Effector memory CD4-positive, alpha-beta T cell (primary cell): ENCODE measurements around the gene HCN3.
A peak's percentile ranks its signal among the peaks of the same experiment; 100 is the strongest.
"Not testable (repeated sequence)": the region's sequence is repeated elsewhere in the genome, so short reads cannot be mapped to it uniquely, and the experiment has no call there.

Experiments
- DNase-seq, 3 donors: peaks; one replicate each; pipeline ENCODE4 v3.0.0-alpha.2; 2020
- H3K27ac ChIP-seq: 2 replicates; pipeline ENCODE4 v1.7.0; 2013; ENCODE audit warnings: mild to moderate bottlenecking, low read length, moderate library complexity; ENCODE audit not compliant: insufficient read depth, poor library complexity, severe bottlenecking
- H3K27me3 ChIP-seq: replicated peaks from 2 replicates; pipeline ENCODE4 v1.7.0; 2013; ENCODE audit warnings: mild to moderate bottlenecking, low read length; ENCODE audit not compliant: insufficient read depth, control insufficient read depth, poor library complexity, severe bottlenecking
- H3K36me3 ChIP-seq: 2 replicates; pipeline ENCODE4 v1.7.0; 2013; ENCODE audit warnings: mild to moderate bottlenecking, low read length, moderate library complexity; ENCODE audit not compliant: control insufficient read depth, insufficient read depth
- H3K4me1 ChIP-seq: 2 replicates; pipeline ENCODE4 v1.7.0; 2013; ENCODE audit warnings: low read length, mild to moderate bottlenecking; ENCODE audit not compliant: control insufficient read depth, insufficient read depth, poor library complexity, severe bottlenecking
- H3K4me3 ChIP-seq: 2 replicates; pipeline ENCODE4 v1.7.0; 2013; ENCODE audit warnings: low read length, low read depth, mild to moderate bottlenecking; ENCODE audit not compliant: insufficient read depth, poor library complexity, severe bottlenecking
- H3K9me3 ChIP-seq: 2 replicates; pipeline ENCODE4 v1.7.0; 2013; ENCODE audit warnings: mild to moderate bottlenecking, low read length, moderate library complexity; ENCODE audit not compliant: control insufficient read depth
- total RNA-seq, 3 donors: gene quantifications; one replicate each; lab custom pipeline; 2026; lab: John Stamatoyannopoulos, UW

HCN3 gene
- 3.1 to 5.2 (median 3.8) reads per million in 3 donors for total RNA-seq

GRCh38 chr1:155277070-155277901, at the start of gene HCN3:
TSS of gene HCN3 (plus strand) at chr1:155277463. CDS start at chr1:155277591, 128 bp downstream.
- Histone ChIP-seq H3K4me3 (peak within 1 kb of the TSS; percentile 68), H3K36me3 (no peaks in the 10 kb centered on the region), H3K9me3 (no peaks in the 10 kb centered on the region), H3K27me3 (no peaks in the 10 kb centered on the region), H3K4me1 (peaks cover 29% of the 10 kb centered on the region), H3K27ac (peak within 1 kb of the TSS; percentile 46)
- peak; percentile 87 to 92 (median 92) for DNase-seq

- Histone ChIP-seq H3K36me3 (no peaks in the 10 kb centered on the region), H3K4me3 (peak overlapping the region; percentile 57), H3K4me1 (peaks cover 9% of the 10 kb centered on the region), H3K27ac (peak overlapping the region; percentile 82), H3K9me3 (no peaks in the 10 kb centered on the region), H3K27me3 (no peaks in the 10 kb centered on the region)
- no peak for DNase-seq
These were observed 49.2 kb upstream of the HCN3 start for GRCh38 chr1:155228096-155228427.

GRCh38 chr1:155231302-155231701, 46.0 kb upstream of the HCN3 start:
- H3K4me1 ChIP-seq: peaks cover 17% of the 10 kb centered on the region
- H3K4me3 ChIP-seq, H3K9me3 ChIP-seq, H3K27ac ChIP-seq, DNase-seq, H3K27me3 ChIP-seq, H3K36me3 ChIP-seq: not testable (repeated sequence)

GRCh38 chr1:155232001-155232978, 45.0 kb upstream of the HCN3 start:
- Histone ChIP-seq H3K4me1 (peaks cover 15% of the 10 kb centered on the region), H3K36me3 (peaks cover 14% of the 10 kb centered on the region)
- not testable (repeated sequence) for H3K9me3 ChIP-seq, H3K4me3 ChIP-seq, H3K27ac ChIP-seq, H3K27me3 ChIP-seq, DNase-seq

GRCh38 chr1:155233502-155233901, 43.8 kb upstream of the HCN3 start:
- not testable (repeated sequence) for H3K27ac ChIP-seq, DNase-seq, H3K4me1 ChIP-seq, H3K9me3 ChIP-seq, H3K27me3 ChIP-seq, H3K4me3 ChIP-seq
- H3K36me3 ChIP-seq: peaks cover 16% of the 10 kb centered on the region

GRCh38 chr1:155235375-155235774, 41.9 kb upstream of the HCN3 start:
- H3K27me3 ChIP-seq, H3K4me3 ChIP-seq, DNase-seq, H3K4me1 ChIP-seq, H3K27ac ChIP-seq, H3K9me3 ChIP-seq: not testable (repeated sequence)
- peaks cover 22% of the 10 kb centered on the region for H3K36me3 ChIP-seq

GRCh38 chr1:155236451-155236850, 40.8 kb upstream of the HCN3 start:
- H3K27me3 ChIP-seq: no peaks in the 10 kb centered on the region
- H3K27ac ChIP-seq: no peak overlapping the region

GRCh38 chr1:155241069-155241679, 36.1 kb upstream of the HCN3 start:
- H3K27ac ChIP-seq: peak overlapping the region; percentile 65
- peak; percentile 41 to 69 (median 46) for DNase-seq
- peaks cover 18% of the 10 kb centered on the region for H3K4me1 ChIP-seq
- peaks cover 19% of the 10 kb centered on the region for H3K36me3 ChIP-seq
- no peaks in the 10 kb centered on the region for H3K9me3 ChIP-seq
- no peaks in the 10 kb centered on the region for H3K27me3 ChIP-seq
- H3K4me3 ChIP-seq: peak overlapping the region; percentile 54

More at GRCh38 chr1:155236451-155236850, 40.8 kb upstream of the HCN3 start:
- DNase-seq: no peak
- Histone ChIP-seq H3K9me3 (no peaks in the 10 kb centered on the region), H3K36me3 (peaks cover 22% of the 10 kb centered on the region), H3K4me3 (no peak overlapping the region), H3K4me1 (peaks cover 10% of the 10 kb centered on the region)

GRCh38 chr1:155241841-155242264, 35.4 kb upstream of the HCN3 start:
- peak overlapping the region; percentile 65 for H3K27ac ChIP-seq
- H3K4me1 ChIP-seq: peaks cover 15% of the 10 kb centered on the region
- H3K36me3 ChIP-seq: peaks cover 12% of the 10 kb centered on the region
- no peaks in the 10 kb centered on the region for H3K27me3 ChIP-seq
- no peak overlapping the region for H3K4me3 ChIP-seq
- no peaks in the 10 kb centered on the region for H3K9me3 ChIP-seq
- no peak for DNase-seq
